Subcutaneous abdominal adipose tissue (tissue), 5 donors: Measurements from ENCODE around the gene CIITA.
"Not testable (repeated sequence)": the region's sequence is repeated elsewhere in the genome, so short reads cannot be mapped to it uniquely, and the experiment has no call there.

ENCODE experiments used
- H3K27ac ChIP-seq: one replicate; pipeline ENCODE4 v1.7.0; 2013; ENCODE audit warnings: low read depth, mild to moderate bottlenecking, inconsistent platforms, low read length, moderate library complexity
- H3K27me3 ChIP-seq, 5 donors: one replicate each; pipeline ENCODE4 v1.7.0; 2013; ENCODE audit warnings: low read length in 5 of 5, inconsistent platforms in 1 of 5; ENCODE audit not compliant: control insufficient read depth in 5 of 5, insufficient read depth in 4 of 5
- H3K36me3 ChIP-seq, 5 donors: one replicate each; pipeline ENCODE4 v1.7.0; 2013; ENCODE audit warnings: low read length in 5 of 5; ENCODE audit not compliant: control insufficient read depth in 5 of 5, insufficient read depth in 5 of 5
- H3K4me1 ChIP-seq, 5 donors: one replicate each; pipeline ENCODE4 v1.7.0; 2013; ENCODE audit warnings: low read length in 5 of 5, mild to moderate bottlenecking in 3 of 5, moderate library complexity in 1 of 5; ENCODE audit not compliant: control insufficient read depth in 5 of 5, insufficient read depth in 5 of 5
- H3K4me3 ChIP-seq, 5 donors: one replicate each; pipeline ENCODE4 v1.7.0; 2013; ENCODE audit warnings: low read length in 5 of 5, low read depth in 1 of 5
- H3K9ac ChIP-seq, 5 donors: one replicate each; pipeline ENCODE4 v1.7.0; 2013; ENCODE audit warnings: low read length in 5 of 5, mild to moderate bottlenecking in 4 of 5, moderate library complexity in 3 of 5
- H3K9me3 ChIP-seq, 5 donors: one replicate each; pipeline ENCODE4 v1.7.0; 2013; ENCODE audit warnings: low read length in 5 of 5; ENCODE audit not compliant: control insufficient read depth in 5 of 5
- donor health status: healthy.
- donor health status: healthy.
- donor health status: healthy.
- donor health status: healthy.
- donor health status: healthy.

The CIITA gene

DNA sequence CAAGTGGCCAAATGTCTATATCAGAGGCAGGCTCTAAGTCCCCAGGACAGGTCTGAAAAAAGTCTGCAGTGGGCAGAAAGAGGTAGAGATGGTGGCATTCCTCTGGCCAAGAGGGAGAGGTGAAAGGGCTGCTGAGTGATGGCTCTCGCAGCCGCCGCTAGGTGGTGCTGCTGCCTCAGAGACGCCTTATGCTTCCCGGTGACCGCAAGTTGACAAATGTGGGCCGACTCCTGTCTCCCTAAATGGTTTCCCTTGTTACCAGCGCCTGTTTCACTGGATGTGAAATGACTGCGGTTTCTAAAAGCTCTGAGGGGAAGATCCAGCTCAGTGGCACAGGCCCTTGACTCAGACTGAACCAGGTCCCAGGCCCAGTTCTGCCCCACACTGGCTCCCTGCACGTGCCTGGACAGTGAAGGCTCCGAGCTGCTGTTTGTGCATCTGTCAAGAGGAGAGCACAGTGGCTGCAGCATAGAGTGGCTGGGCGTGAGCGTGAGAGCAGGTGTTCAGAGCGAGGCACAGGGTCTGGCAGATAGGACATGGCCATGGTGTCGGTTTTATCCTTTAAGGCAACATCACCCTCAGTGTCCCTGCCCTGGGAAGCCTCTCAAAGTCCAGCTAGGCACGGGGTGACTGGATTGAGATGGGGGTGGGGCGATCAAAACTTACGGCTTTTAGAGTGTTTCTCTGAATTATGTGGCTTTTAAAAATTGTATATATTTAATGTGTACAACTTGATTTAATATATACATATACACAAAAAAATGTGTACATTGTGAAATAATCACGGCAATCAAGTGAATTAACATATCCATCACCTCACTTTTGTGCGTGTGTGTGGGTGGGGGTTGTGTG lies 87.3 kb downstream of the CIITA start:
- peaks cover 0 to 4% (median 3%) of the 10 kb centered on the region in 5 donors for H3K4me1 ChIP-seq
- no peaks in the 10 kb centered on the region for H3K9me3 ChIP-seq
- no peaks in the 10 kb centered on the region for H3K27me3 ChIP-seq
- H3K27ac ChIP-seq: no peak overlapping the region
- H3K36me3 ChIP-seq: peaks cover 0 to 45% (median 26%) of the 10 kb centered on the region in 5 donors
- no peak overlapping the region for H3K4me3 ChIP-seq
- peak overlapping the region in 1 of 5 donors; percentile 16 for H3K9ac ChIP-seq

- no peaks in the 10 kb centered on the region for H3K27me3 ChIP-seq
- H3K9me3 ChIP-seq: no peaks in the 10 kb centered on the region
- H3K4me1 ChIP-seq: peaks cover 0 to 4% (median 3%) of the 10 kb centered on the region in 5 donors
- H3K4me3 ChIP-seq: no peak overlapping the region
- no peak overlapping the region for H3K9ac ChIP-seq
- no peak overlapping the region for H3K27ac ChIP-seq
- H3K36me3 ChIP-seq: peaks cover 0 to 51% (median 26%) of the 10 kb centered on the region in 5 donors
These were observed 87.9 kb downstream of the CIITA start for GRCh38 chr16:10964891-10965326.

GRCh38 chr16:10965440-10966061 lies 88.5 kb downstream of the CIITA start:
- Histone ChIP-seq H3K9ac (no peak overlapping the region), H3K27me3 (no peaks in the 10 kb centered on the region), H3K9me3 (no peaks in the 10 kb centered on the region), H3K36me3 (peaks cover 0 to 56% (median 28%) of the 10 kb centered on the region in 5 donors), H3K4me3 (no peak overlapping the region), H3K4me1 (peaks cover 0 to 4% (median 3%) of the 10 kb centered on the region in 5 donors), H3K27ac (no peak overlapping the region)

- Histone ChIP-seq H3K27me3 (no peaks in the 10 kb centered on the region), H3K9ac (no peak overlapping the region), H3K4me1 (peaks cover 0 to 4% (median 3%) of the 10 kb centered on the region in 5 donors), H3K9me3 (no peaks in the 10 kb centered on the region), H3K36me3 (peaks cover 0 to 61% (median 33%) of the 10 kb centered on the region in 5 donors), H3K27ac (no peak overlapping the region), H3K4me3 (no peak overlapping the region)
These were observed 89.1 kb downstream of the CIITA start for GRCh38 chr16:10966129-10966528.

DNA sequence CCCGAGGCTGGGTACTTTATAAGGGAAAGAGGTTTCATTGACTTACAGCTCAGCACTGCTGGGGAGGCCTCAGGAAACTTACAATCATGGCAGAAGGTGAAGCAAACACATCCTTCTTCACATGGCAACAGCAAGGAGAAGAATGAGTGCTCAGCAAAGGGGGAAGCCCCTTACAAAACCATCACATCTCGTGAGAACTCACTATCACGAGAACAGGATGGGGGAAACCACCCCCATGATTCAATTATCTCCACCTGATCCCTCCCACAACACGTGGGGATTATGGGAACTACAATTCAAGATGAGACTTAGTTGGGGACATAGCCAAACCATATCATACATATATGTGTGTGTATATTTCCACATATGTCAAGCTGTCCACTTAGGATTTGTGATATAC lies 89.6 kb downstream of the CIITA start:
- H3K4me1 ChIP-seq, H3K9me3 ChIP-seq, H3K27me3 ChIP-seq, H3K9ac ChIP-seq, H3K4me3 ChIP-seq, H3K27ac ChIP-seq: not testable (repeated sequence)
- H3K36me3 ChIP-seq: peaks cover 0 to 61% (median 31%) of the 10 kb centered on the region in 5 donors

DNA sequence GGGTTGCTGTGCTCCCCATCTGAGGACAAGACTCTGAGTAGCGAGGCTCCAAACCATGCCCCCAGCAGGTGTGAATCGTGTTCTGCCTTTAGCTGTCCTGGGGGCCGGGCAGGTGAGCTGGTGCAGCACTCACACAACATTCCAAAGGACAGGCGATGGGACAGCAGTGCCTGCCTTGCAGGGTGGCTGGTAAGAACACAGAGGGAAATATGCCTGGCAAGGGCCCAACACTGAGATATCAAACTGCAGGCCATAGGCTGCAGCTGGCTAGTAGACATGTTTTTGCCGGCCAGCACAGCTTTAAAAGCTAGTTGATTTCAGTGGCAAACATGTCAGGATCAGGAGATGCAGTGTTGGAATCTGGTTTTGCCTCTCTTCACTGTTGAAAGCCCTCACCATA lies 91.0 kb downstream of the CIITA start:
- no peaks in the 10 kb centered on the region for H3K27me3 ChIP-seq
- H3K27ac ChIP-seq: no peak overlapping the region
- H3K9ac ChIP-seq: no peak overlapping the region
- H3K36me3 ChIP-seq: peaks cover 0 to 54% (median 25%) of the 10 kb centered on the region in 5 donors
- no peaks in the 10 kb centered on the region for H3K9me3 ChIP-seq
- no peak overlapping the region for H3K4me3 ChIP-seq
- peaks cover 0 to 13% (median 10%) of the 10 kb centered on the region in 5 donors for H3K4me1 ChIP-seq

- H3K9ac ChIP-seq: no peak overlapping the region
- no peaks in the 10 kb centered on the region for H3K27me3 ChIP-seq
- H3K27ac ChIP-seq: no peak overlapping the region
- H3K4me1 ChIP-seq: peaks cover 0 to 13% (median 10%) of the 10 kb centered on the region in 5 donors
- H3K9me3 ChIP-seq: no peaks in the 10 kb centered on the region
- H3K36me3 ChIP-seq: peaks cover 0 to 54% (median 22%) of the 10 kb centered on the region in 5 donors
- no peak overlapping the region for H3K4me3 ChIP-seq
These were observed 91.5 kb downstream of the CIITA start for GRCh38 chr16:10968498-10968897.

- no peak overlapping the region for H3K4me3 ChIP-seq
- peaks cover 0 to 51% (median 22%) of the 10 kb centered on the region in 5 donors for H3K36me3 ChIP-seq
- no peak overlapping the region for H3K27ac ChIP-seq
- no peak overlapping the region for H3K9ac ChIP-seq
- no peaks in the 10 kb centered on the region for H3K27me3 ChIP-seq
- peaks cover 0 to 8% (median 7%) of the 10 kb centered on the region in 5 donors for H3K4me1 ChIP-seq
- H3K9me3 ChIP-seq: no peaks in the 10 kb centered on the region
These were observed 92.6 kb downstream of the CIITA start for GRCh38 chr16:10969615-10970014.

- peaks cover 0 to 47% (median 22%) of the 10 kb centered on the region in 5 donors for H3K36me3 ChIP-seq
- no peak overlapping the region for H3K4me3 ChIP-seq
- H3K27me3 ChIP-seq: no peaks in the 10 kb centered on the region
- H3K9ac ChIP-seq: no peak overlapping the region
- peaks cover 0 to 8% (median 7%) of the 10 kb centered on the region in 5 donors for H3K4me1 ChIP-seq
- no peaks in the 10 kb centered on the region for H3K9me3 ChIP-seq
- H3K27ac ChIP-seq: no peak overlapping the region
These were observed 93.1 kb downstream of the CIITA start for GRCh38 chr16:10970065-10970464.

GRCh38 chr16:10971560-10971961 lies 94.6 kb downstream of the CIITA start:
- no peak overlapping the region for H3K27ac ChIP-seq
- H3K36me3 ChIP-seq: peaks cover 0 to 41% (median 24%) of the 10 kb centered on the region in 5 donors
- H3K27me3 ChIP-seq: no peaks in the 10 kb centered on the region
- H3K4me3 ChIP-seq: no peak overlapping the region
- H3K9ac ChIP-seq: no peak overlapping the region
- peaks cover 0 to 8% (median 7%) of the 10 kb centered on the region in 5 donors for H3K4me1 ChIP-seq
- H3K9me3 ChIP-seq: no peaks in the 10 kb centered on the region
